Testis (tissue), 3 donors: ENCODE measurements around the gene RBMS2. TPM values are rescaled to one million over a fixed set of nuclear protein-coding genes. Genes with fewer than 3 reads are reported as not detected.
A peak's percentile ranks its signal among the peaks of the same experiment; 100 is the strongest.
"Not testable (repeated sequence)": the region's sequence is repeated elsewhere in the genome, so short reads cannot be mapped to it uniquely, and the experiment has no call there.

Experiments used
- DNase-seq: peaks from one replicate; pipeline ENCODE4 v3.0.0-alpha.2; 2019
- H3K27ac ChIP-seq, 2 donors: fragments of 200-600 bp; sonication (generic); one replicate each; pipeline ENCODE4 v1.5.1; 2019
- H3K27me3 ChIP-seq: fragments of 200-600 bp; sonication (generic); one replicate; pipeline ENCODE4 v1.5.1; 2019
- H3K36me3 ChIP-seq: fragments of 200-600 bp; sonication (generic); one replicate; pipeline ENCODE4 v1.5.1; 2017; ENCODE audit warnings: low read depth; ENCODE audit errors: missing control alignments
- H3K4me1 ChIP-seq: fragments of 200-600 bp; sonication (generic); one replicate; pipeline ENCODE4 v1.5.1; 2019
- H3K4me3 ChIP-seq, 2 donors: fragments of 200-600 bp; sonication (generic); one replicate each; pipeline ENCODE4 v1.5.1; 2017 to 2019
- H3K9me3 ChIP-seq: fragments of 200-600 bp; sonication (generic); one replicate; pipeline ENCODE4 v1.5.1; 2017
- CTCF ChIP-seq, 3 experiments: fragments of 450-650 bp in 2 of 3; fragments of 200-600 bp in 1 of 3; sonication (generic) in 1 of 3; IDR thresholded peaks; one replicate each; pipeline ENCODE4 v1.5.1; 2016 to 2019; ENCODE audit warnings: antibody characterized with exemption in 3 of 3, mild to moderate bottlenecking in 2 of 3, moderate library complexity in 1 of 3
- POLR2A ChIP-seq: fragments of 450-650 bp; IDR thresholded peaks from one replicate; pipeline ENCODE4 v1.6.1; 2017; ENCODE audit warnings: antibody characterized with exemption, mild to moderate bottlenecking, moderate library complexity
- WGBS, 2 donors: methylation state at CpG; one replicate each; pipeline ENCODE4 v1.1.5; 2018; 5-methylcytosine and 5-hydroxymethylcytosine counted together
- intact Hi-C: fragments of 100-400 bp; cut with DNase I; formaldehyde crosslinking; loops from one replicate; pipeline ENCODE4 v1.15.1; 2023; ENCODE audit warnings: low total_unique reads
- polyA plus RNA-seq: library from polyadenylated mRNA; stranded (reverse); fragments of 350-450 nt; fragmentation: Illumina TruSeq; extraction: RNeasy Lipid Tissue Mini Kit (QIAGEN cat#74804); gene quantifications from one replicate; pipeline ENCODE4 v1.2.3, GENCODE V29; 2014; ENCODE audit warnings: low read depth, low replicate concordance; ENCODE audit not compliant: insufficient read depth
- total RNA-seq, 2 donors: library from RNA; depleted of rRNA; stranded (reverse); fragments of >200 nt; gene quantifications; one replicate each; pipeline ENCODE4 v1.2.3, GENCODE V29; 2016

RBMS2 gene
- total and polyA plus RNA-seq, 3 donors from 2014 or later: 12.8 to 15.8 (median 12.8) TPM

- intact Hi-C loops: no loop called here
- peaks cover 4% of the 10 kb centered on the region for H3K4me1 ChIP-seq
- H3K27me3 ChIP-seq: no peaks in the 10 kb centered on the region
- WGBS, 2 donors: 83 to 90% methylated on average over 1 of the region's 1 CpG
- DNase-seq: no peak
- H3K9me3 ChIP-seq: no peaks in the 10 kb centered on the region
- H3K4me3 ChIP-seq: no peak overlapping the region
- no peaks in the 10 kb centered on the region for H3K36me3 ChIP-seq
- no peak for TF ChIP-seq POLR2A
- no peak for TF ChIP-seq CTCF (IDR thresholded peaks at IDR 0.05)
- H3K27ac ChIP-seq: no peak overlapping the region
Observed at GRCh38 chr12:56572288-56572687, 50.7 kb downstream of the RBMS2 start.

GRCh38 chr12:56574210-56574609 lies 52.6 kb downstream of the RBMS2 start:
- no peak for DNase-seq

GRCh38 chr12:56577248-56577647 lies 55.6 kb downstream of the RBMS2 start:
- H3K4me1 ChIP-seq, intact Hi-C loops: not testable (repeated sequence)

More at GRCh38 chr12:56574210-56574609, 52.6 kb downstream of the RBMS2 start:
- no peaks in the 10 kb centered on the region for H3K9me3 ChIP-seq
- H3K4me1 ChIP-seq: peaks cover under 1% of the 10 kb centered on the region
- H3K4me3 ChIP-seq: no peak overlapping the region
- TF ChIP-seq CTCF (IDR thresholded peaks at IDR 0.05) (no peak), POLR2A (no peak)
- H3K27me3 ChIP-seq: no peaks in the 10 kb centered on the region
- no peak overlapping the region for H3K27ac ChIP-seq
- intact Hi-C loops: no loop called here
- H3K36me3 ChIP-seq: no peaks in the 10 kb centered on the region
- WGBS, 2 donors: 55 to 64% methylated on average over 2 of the region's 2 CpGs

GRCh38 chr12:56578983-56579546 lies 57.4 kb downstream of the RBMS2 start:
- DNase-seq: no peak
- no peak overlapping the region for H3K27ac ChIP-seq
- 85 to 87% methylated on average over 10 of the region's 10 CpGs for WGBS, 2 donors
- H3K36me3 ChIP-seq: no peaks in the 10 kb centered on the region
- H3K4me3 ChIP-seq: no peak overlapping the region
- H3K9me3 ChIP-seq: no peaks in the 10 kb centered on the region
- TF ChIP-seq POLR2A (no peak), CTCF (IDR thresholded peaks at IDR 0.05) (no peak)
- peaks cover 9% of the 10 kb centered on the region for H3K4me1 ChIP-seq
- intact Hi-C loops: no loop called here
- H3K27me3 ChIP-seq: no peaks in the 10 kb centered on the region

More at GRCh38 chr12:56577248-56577647, 55.6 kb downstream of the RBMS2 start:
- 90 to 91% methylated on average over 7 of the region's 7 CpGs for WGBS, 2 donors
- not testable (repeated sequence) for H3K27me3 ChIP-seq, DNase-seq, H3K9me3 ChIP-seq, H3K4me3 ChIP-seq, H3K27ac ChIP-seq, H3K36me3 ChIP-seq

GRCh38 chr12:56581418-56582145 lies 60.0 kb downstream of the RBMS2 start:
- Histone ChIP-seq H3K27me3 (no peaks in the 10 kb centered on the region), H3K27ac (peak overlapping the region; percentile 40 to 82), H3K4me3 (no peak overlapping the region), H3K36me3 (no peaks in the 10 kb centered on the region), H3K4me1 (peaks cover 9% of the 10 kb centered on the region), H3K9me3 (no peaks in the 10 kb centered on the region)
- DNase-seq: peak; percentile 75
- 51 to 56% methylated on average over 10 of the region's 10 CpGs for WGBS, 2 donors
- intact Hi-C loops: no loop called here
- no peak for TF ChIP-seq CTCF (IDR thresholded peaks at IDR 0.05)
- TF ChIP-seq POLR2A: no peak
